Activated naive CD4-positive, alpha-beta T cell treated with anti-CD3 and anti-CD28 coated beads, Interleukin-2, amount 50 U/mL, for 24 hours (primary cell): Measurements from ENCODE around the gene PLAGL1.

Experiments
- H3K27ac Mint-ChIP-seq: one replicate; pipeline ENCODE4 v1.8.0; 2021; ENCODE audit warnings: mild to moderate bottlenecking, mixed read lengths
- H3K27me3 Mint-ChIP-seq: one replicate; pipeline ENCODE4 v1.8.0; 2021; ENCODE audit warnings: mixed read lengths
- H3K36me3 Mint-ChIP-seq: one replicate; pipeline ENCODE4 v1.8.0; 2021; ENCODE audit warnings: mixed read lengths
- H3K4me1 Mint-ChIP-seq: one replicate; pipeline ENCODE4 v1.8.0; 2021; ENCODE audit warnings: mixed read lengths
- H3K4me3 Mint-ChIP-seq: one replicate; pipeline ENCODE4 v1.8.0; 2021; ENCODE audit warnings: mild to moderate bottlenecking, mixed read lengths
- H3K9me3 Mint-ChIP-seq: one replicate; pipeline ENCODE4 v1.8.0; 2021; ENCODE audit warnings: mixed read lengths

The PLAGL1 gene

DNA sequence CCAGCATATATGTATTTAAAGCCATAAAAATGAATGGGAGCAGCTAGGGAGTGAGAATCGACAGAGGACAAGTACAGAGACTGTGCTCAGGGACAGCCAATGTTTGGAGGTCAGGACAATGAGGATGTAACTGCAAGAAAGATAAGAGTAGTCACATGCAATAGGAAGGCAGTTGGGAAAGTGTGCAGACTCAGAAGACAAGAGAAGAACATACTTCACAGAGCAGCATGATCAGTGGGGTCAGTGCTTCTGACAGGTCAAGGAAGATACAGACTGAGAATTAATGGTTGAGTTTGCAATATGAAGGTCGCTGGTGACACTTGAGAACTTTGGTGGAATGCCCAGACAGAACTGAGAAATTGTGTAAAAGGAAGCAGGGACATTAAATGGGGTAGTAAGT lies 25.1 kb downstream of the PLAGL1 start:
- no peak overlapping the region for H3K4me3 Mint-ChIP-seq
- no peaks in the 10 kb centered on the region for H3K27me3 Mint-ChIP-seq
- H3K36me3 Mint-ChIP-seq: no peaks in the 10 kb centered on the region
- no peak overlapping the region for H3K27ac Mint-ChIP-seq
- H3K9me3 Mint-ChIP-seq: no peaks in the 10 kb centered on the region
- H3K4me1 Mint-ChIP-seq: no peaks in the 10 kb centered on the region

- Mint-ChIP-seq H3K4me1 (peaks cover 7% of the 10 kb centered on the region), H3K36me3 (no peaks in the 10 kb centered on the region), H3K27ac (no peak overlapping the region)
Observed at GRCh38 chr6:143980921-143981320, 27.1 kb downstream of the PLAGL1 start.

DNA sequence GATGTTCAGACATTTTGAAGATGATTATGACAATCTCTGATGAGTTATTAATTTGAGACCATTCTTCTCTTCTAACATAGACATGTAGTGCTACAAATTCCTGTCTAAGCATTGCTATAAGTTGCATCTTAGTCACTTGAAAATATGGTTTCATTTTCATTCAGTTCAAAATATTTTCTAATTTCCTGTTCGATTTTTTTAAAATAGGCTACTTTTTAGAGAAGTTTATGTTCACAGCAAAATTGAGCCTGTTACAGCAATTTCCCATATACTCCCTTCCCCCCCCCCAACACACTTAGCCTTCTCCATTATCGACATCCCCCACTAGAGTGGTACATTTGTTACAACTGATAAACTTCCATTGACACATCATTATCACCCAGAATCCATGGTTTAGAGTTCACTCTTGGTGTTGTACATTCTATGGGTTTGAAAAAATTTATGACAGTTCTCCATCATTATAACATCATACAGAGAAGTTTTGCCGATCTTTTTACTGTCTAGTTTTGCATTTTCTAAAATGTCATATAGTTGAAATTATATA lies 31.2 kb downstream of the PLAGL1 start:
- Mint-ChIP-seq H3K4me3 (no peak overlapping the region), H3K27me3 (no peaks in the 10 kb centered on the region), H3K4me1 (peaks cover 7% of the 10 kb centered on the region), H3K9me3 (no peaks in the 10 kb centered on the region), H3K27ac (no peak overlapping the region), H3K36me3 (no peaks in the 10 kb centered on the region)

More at GRCh38 chr6:143980921-143981320, 27.1 kb downstream of the PLAGL1 start:
- Mint-ChIP-seq H3K27me3 (no peaks in the 10 kb centered on the region), H3K9me3 (no peaks in the 10 kb centered on the region), H3K4me3 (no peak overlapping the region)

DNA sequence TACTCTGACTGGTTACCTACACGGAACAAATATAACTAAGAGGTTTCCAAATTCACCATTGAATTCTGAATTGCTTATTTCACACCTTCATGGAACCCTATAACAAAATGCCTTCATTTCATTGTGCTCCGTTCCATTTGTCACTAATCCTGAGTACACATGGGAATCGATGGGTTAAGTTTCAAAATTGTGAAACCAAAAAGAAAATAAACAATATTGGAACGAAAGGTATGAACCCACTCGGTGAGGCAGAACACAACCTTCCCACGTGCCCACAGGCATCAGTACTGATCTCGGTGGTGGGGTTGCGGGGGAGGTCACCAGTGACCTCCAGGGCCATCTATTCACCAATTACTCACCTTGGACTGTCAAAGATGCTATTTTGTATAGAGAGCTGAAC lies 34.0 kb downstream of the PLAGL1 start:
- Mint-ChIP-seq H3K9me3 (no peaks in the 10 kb centered on the region), H3K36me3 (no peaks in the 10 kb centered on the region), H3K27ac (no peak overlapping the region), H3K27me3 (no peaks in the 10 kb centered on the region), H3K4me3 (no peak overlapping the region), H3K4me1 (peaks cover 7% of the 10 kb centered on the region)

DNA sequence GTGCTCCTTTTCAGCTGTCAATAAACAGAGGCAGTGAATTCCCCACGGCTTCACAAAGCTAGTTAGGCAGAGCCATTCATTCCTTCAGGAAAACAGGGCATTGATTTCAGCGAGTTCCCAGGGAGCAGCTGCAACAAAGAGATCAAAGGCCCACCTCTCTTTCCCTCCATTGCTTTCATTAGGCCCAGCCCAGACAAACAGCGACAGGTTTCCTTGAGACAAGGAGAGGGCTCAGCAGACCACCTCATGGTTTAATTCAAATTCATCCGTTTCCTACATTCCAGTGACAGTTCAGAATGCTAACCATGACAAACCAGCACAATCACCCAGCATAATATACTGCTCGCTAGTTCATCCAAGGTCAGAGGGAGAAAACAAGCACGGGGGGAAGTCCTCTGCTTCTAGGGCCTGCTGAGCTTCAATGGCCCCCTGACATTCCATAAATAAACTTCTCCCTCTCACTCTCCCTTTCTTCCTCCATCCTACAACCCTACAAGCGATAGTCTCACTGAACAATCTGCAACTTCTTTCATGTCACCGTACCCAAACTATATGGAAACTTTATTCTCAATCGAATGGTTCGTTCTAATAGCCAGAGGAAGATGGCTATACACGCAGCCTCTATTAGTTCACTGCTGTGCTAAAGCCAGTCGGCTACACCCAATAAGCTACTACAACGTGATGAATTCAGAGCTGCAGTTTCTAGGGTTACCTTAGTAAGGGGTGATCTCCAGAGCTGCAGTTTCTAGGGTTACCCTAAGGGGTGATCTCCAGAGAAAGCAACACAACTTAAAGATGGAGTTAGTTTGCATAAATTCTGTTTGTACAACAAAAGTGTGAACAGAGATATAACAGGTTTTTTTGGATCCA lies 34.7 kb downstream of the PLAGL1 start:
- H3K9me3 Mint-ChIP-seq: no peaks in the 10 kb centered on the region

DNA sequence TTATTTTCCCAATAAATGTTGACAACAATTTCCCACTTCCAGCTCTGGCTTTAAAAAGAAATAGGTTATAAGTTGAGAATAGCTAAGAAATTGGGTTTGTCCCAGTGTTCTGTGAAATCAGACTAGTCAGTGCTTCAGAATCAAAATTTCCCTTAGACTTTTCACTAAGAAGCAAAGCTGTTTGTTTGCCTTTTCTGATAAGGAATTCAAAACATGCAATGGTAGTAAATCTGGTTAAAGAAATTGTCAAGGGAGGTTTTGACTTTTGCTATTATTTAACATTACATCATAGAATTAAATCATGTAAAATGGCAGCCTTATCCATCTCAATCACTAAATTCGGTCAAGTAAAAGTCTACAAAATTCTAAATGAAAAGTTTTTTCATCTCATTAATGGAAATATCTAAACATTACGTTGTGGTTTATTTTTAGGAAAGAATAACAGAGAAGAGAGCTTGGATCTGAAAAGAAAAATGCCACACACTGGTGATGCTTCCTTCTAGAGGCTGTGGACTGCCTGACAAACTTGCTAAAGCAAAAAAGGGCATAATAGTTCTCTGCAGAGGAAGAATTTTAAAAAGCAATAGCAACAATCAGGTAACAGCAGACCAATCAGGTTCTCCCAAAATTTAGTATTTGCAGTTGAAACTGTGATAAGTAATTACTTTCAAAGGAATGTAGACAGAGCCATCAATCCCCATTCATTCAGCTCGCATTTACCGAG lies 36.4 kb downstream of the PLAGL1 start:
- Mint-ChIP-seq H3K36me3 (no peaks in the 10 kb centered on the region), H3K9me3 (no peaks in the 10 kb centered on the region), H3K27ac (no peak overlapping the region), H3K27me3 (no peaks in the 10 kb centered on the region), H3K4me3 (no peak overlapping the region), H3K4me1 (peaks cover 2% of the 10 kb centered on the region)

More for the DNA sequence above, 34.7 kb downstream of the PLAGL1 start:
- H3K36me3 Mint-ChIP-seq: no peaks in the 10 kb centered on the region
- H3K4me1 Mint-ChIP-seq: peaks cover 7% of the 10 kb centered on the region
- H3K27ac Mint-ChIP-seq: no peak overlapping the region
- H3K27me3 Mint-ChIP-seq: no peaks in the 10 kb centered on the region
- no peak overlapping the region for H3K4me3 Mint-ChIP-seq

DNA sequence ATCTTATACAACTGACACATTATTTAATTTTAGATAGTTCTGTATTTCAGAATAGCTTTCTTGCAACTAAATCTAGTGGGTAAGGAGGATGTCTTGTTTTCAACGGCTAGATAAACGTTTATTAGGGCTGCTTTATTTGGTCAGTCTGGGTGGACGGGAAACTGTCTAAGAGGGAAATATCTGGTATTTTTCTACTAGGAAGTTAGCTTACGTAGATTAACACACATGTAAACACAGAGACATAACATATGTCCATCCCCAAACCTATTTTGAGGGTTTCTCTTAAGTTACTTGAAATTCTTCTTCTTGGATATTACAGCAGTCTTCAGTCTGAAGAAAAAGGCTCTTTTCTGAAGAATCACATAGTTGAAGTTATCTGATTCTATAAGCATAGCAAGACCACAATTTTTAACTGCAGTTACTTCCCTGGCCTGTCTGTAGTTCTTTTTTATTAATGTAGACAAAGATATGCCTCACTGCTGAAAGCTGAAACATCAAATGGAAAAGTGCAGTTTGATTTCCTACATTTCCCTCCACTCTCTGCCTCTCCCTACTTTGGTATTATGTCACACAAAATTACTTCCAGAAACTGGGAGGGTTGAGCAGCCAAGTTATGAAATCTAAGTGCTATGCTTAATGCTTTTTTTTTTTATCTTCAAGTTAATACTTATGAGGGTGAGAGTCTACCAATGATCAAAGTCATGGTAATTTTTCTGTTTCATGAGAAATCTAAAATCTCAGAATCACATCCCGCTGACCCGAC lies 37.4 kb downstream of the PLAGL1 start:
- Mint-ChIP-seq H3K4me3 (no peak overlapping the region), H3K27ac (no peak overlapping the region), H3K27me3 (no peaks in the 10 kb centered on the region), H3K36me3 (no peaks in the 10 kb centered on the region), H3K9me3 (no peaks in the 10 kb centered on the region), H3K4me1 (no peaks in the 10 kb centered on the region)

DNA sequence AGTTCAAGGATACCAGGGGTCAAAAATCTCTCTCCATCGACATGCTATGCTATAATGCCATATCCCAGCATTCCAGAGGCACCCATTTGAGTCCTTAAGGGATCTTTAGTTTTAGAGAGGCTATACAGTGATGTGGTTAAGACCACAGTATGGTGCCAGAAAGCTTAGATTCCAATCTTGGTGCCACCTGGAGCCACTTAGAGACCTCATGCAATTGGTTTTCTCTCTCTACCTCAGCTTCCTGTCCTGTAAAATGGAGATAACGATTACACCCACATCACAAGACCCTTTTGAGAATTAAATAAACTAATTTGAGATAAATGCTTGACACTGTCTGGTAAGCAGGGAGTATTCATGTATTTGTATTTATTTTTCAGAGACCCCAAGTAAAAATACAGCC lies 39.0 kb downstream of the PLAGL1 start:
- H3K4me1 Mint-ChIP-seq: no peaks in the 10 kb centered on the region
- H3K27me3 Mint-ChIP-seq: no peaks in the 10 kb centered on the region
- no peaks in the 10 kb centered on the region for H3K9me3 Mint-ChIP-seq
- H3K36me3 Mint-ChIP-seq: no peaks in the 10 kb centered on the region
- no peak overlapping the region for H3K4me3 Mint-ChIP-seq
- no peak overlapping the region for H3K27ac Mint-ChIP-seq

- Mint-ChIP-seq H3K9me3 (no peaks in the 10 kb centered on the region), H3K4me1 (no peaks in the 10 kb centered on the region), H3K36me3 (no peaks in the 10 kb centered on the region), H3K27ac (no peak overlapping the region), H3K27me3 (no peaks in the 10 kb centered on the region), H3K4me3 (no peak overlapping the region)
Observed at GRCh38 chr6:143967706-143968376, 40.2 kb downstream of the PLAGL1 start.

- Mint-ChIP-seq H3K4me3 (no peak overlapping the region), H3K4me1 (no peaks in the 10 kb centered on the region), H3K36me3 (no peaks in the 10 kb centered on the region), H3K9me3 (no peaks in the 10 kb centered on the region), H3K27me3 (no peaks in the 10 kb centered on the region), H3K27ac (no peak overlapping the region)
Observed at GRCh38 chr6:143966312-143966711, 41.7 kb downstream of the PLAGL1 start.

GRCh38 chr6:143965503-143966171 lies 42.4 kb downstream of the PLAGL1 start:
- Mint-ChIP-seq H3K9me3 (no peaks in the 10 kb centered on the region), H3K27ac (no peak overlapping the region), H3K27me3 (no peaks in the 10 kb centered on the region), H3K4me1 (no peaks in the 10 kb centered on the region), H3K4me3 (no peak overlapping the region), H3K36me3 (no peaks in the 10 kb centered on the region)

GRCh38 chr6:143964674-143965081 lies 43.4 kb downstream of the PLAGL1 start:
- H3K4me1 Mint-ChIP-seq: no peaks in the 10 kb centered on the region
- no peak overlapping the region for H3K27ac Mint-ChIP-seq
- no peaks in the 10 kb centered on the region for H3K9me3 Mint-ChIP-seq
- H3K27me3 Mint-ChIP-seq: no peaks in the 10 kb centered on the region
- no peak overlapping the region for H3K4me3 Mint-ChIP-seq
- H3K36me3 Mint-ChIP-seq: no peaks in the 10 kb centered on the region

- H3K4me1 Mint-ChIP-seq: no peaks in the 10 kb centered on the region
- no peaks in the 10 kb centered on the region for H3K27me3 Mint-ChIP-seq
- H3K9me3 Mint-ChIP-seq: no peaks in the 10 kb centered on the region
- H3K27ac Mint-ChIP-seq: no peak overlapping the region
- H3K4me3 Mint-ChIP-seq: no peak overlapping the region
- no peaks in the 10 kb centered on the region for H3K36me3 Mint-ChIP-seq
Observed at GRCh38 chr6:143963158-143963919, 44.7 kb downstream of the PLAGL1 start.
